HG03432 (cell line): ENCODE results near the gene TNFSF15.
"Not testable (repeated sequence)": the region's sequence is repeated elsewhere in the genome, so short reads cannot be mapped to it uniquely, and the experiment has no call there.

Experiments used
- ATAC-seq: cut with Tn5 transposase; IDR thresholded peaks from one replicate; pipeline ENCODE4 v1.9.1; 2021; ENCODE audit warnings: mild to moderate bottlenecking, moderate library complexity; ENCODE audit not compliant: unreplicated experiment

TNFSF15 gene

DNA sequence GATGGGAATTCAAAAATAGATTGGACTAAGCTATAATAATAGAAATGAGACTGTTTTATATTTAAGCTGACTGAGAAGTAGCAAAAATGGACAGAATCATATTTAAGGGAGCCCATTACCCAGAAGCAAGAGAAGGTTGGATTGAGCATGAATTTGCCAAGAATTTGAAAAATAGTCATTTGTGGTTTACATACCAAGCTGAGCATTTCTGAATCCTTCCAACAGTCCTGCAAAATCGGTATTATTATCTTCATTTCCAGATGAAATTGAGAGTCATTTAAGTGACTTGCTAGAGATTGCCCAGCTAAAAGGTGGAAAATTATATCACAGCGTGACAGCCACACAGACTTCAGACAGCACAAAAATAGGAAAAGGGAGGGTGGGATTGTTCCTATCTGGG is 48.4 kb downstream of the TNFSF15 start:
- ATAC-seq = no peak

DNA sequence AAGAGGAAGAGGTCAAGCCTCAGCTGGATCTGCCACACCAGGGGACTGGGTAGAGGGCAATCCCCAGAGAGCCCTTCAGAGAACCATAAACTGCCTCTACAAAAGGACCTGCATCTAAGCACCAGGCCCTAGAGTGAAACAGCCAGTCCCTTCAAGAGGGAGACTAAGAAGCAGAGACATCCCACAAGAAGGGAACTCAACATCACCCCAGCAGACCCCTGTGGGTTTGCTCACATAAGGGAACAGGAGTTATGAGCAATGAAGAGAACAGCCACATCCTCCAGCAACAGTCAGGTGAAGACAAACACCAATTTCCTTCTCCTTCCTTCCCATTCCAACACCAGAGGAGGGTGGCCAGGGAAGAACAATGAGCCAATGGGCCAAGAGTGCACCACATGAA is 48.9 kb downstream of the TNFSF15 start:
- no peak for ATAC-seq

DNA sequence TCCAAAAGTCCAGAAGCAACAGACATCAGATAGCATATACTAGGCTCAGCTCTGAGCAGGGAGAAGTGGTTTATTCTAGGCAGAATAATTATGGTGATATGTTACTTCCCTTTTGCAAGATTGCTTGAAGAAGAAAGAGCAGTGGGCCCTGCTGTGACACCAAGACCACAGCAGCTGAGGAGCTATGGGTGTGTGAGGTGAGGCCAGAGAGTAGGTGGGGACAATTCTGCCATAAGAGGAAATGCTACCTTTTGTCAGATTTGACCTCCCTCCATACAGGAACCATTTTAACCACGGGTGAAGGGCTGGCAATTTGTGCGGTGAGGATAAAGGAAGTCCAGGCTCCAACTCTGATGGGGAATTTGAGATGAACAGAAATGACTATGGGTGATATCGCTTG is 51.3 kb downstream of the TNFSF15 start:
- ATAC-seq = no peak

DNA sequence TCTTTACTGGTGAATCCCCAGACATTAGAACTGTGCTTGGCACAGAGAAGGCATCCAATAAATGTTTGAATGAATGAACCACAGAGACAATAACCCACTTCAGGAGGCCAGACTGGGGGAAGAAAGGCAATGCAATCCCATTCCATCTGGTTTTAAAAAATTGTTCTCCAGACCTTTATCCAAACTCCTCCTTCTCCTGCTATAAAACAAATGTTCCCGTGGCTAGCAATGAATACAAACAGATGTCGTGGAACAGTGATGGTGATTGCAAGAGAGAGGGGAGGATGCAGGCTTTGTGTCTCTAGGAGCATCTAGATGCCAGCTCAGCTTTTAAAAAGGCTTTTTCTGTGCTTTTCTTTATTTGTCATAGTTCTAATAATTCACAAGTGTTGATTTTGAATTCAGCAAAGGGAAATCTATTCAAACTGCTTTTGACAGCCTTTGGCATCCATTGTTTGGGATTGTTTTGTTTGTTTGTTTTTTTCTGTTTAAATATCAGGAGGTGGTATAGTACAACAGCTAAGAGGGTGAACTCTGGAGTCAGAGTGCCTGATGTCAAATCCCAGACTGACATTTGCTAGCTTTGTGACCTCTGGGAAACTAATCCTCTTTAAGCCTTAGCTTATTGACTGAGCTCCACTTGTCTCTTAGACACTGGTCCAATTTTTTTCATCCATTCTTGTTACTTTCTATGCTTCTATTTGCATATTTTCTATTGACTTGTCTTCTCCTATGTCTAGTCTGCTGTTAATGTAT is 59.1 kb downstream of the TNFSF15 start:
- no peak for ATAC-seq

DNA sequence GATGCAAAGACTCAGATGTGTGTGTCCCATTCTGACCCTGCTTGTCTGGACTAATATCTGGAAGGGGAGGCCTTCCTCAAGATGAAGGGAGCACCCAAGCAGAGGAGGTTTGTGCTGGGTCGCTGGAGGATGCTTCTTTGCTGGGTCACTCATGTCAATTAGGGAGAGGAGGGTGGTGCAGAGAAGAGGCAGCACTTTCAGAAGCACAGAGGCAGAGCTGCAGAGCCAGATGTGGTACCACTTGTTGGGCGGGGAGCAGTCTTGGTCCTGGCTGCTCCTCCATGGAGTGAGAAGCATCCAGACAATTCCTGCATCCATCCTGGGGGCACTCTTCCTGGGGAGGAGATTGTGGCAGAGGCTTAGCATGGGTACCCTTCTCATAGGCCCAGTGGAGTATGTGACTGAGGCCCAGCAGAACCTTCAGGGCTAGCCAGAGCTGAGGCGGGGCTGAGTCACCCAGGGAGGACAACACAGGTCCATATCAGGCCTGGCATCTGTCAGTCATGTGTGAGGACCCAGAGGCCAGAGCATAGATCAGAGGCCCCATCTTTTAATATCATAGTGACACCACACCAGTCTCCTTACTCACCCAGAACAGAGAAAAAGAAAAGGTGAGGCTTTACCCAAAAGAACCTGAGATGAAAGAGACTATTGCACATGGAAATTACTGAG is 59.8 kb downstream of the TNFSF15 start:
- ATAC-seq = no peak

DNA sequence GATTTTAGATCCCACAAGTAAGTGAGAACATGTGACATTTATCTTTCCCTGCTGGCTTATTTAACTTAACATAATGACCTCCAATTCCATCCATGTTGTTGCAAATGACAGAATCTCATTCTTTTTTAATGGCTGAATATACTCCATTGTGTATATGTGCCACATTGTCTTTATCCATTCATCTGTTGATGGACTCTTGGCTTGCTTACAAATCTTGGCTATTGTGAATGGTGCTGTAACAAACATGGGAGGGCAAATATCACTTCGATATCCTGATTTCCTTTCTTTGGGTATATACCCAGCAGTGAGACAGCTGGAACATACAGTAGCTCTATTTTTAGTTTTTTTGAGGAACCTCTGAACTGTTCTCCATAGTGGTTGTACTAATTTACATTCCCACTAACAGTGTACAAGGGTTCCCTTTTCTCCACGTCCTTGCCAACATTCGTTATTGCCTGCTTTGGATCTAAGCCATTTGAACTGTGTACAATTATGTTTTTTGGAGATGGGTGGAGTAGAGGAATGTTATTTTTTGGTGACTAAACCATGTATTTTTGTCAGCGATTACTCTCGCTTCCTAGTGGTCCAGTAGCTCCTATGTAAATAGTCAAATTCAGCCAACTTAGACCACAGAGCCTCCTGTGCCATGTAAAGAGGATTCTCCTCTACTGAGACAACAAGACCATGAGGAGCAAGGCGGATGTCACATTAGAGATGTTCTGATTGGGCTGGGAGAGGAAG is 60.6 kb downstream of the TNFSF15 start:
- no peak for ATAC-seq

DNA sequence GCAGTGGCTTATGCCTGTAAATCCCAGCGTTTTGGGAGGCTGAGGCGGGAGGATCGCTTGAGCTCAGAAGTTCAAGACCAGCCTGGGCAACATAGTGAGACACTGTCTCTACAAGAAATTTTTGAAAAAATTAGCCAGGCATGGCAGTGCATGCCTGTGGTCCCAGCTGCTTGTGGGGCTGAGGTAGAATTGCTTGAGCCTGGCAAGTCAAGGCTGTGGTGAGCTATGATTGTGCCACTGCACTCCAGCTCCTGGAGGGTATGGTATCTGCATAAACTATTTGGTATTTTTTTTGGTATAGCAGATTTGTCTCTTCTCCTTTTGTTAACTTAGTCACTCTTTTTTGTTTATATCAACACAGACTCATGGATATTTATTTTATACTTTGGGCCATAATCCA is 62.4 kb downstream of the TNFSF15 start:
- ATAC-seq = no peak

DNA sequence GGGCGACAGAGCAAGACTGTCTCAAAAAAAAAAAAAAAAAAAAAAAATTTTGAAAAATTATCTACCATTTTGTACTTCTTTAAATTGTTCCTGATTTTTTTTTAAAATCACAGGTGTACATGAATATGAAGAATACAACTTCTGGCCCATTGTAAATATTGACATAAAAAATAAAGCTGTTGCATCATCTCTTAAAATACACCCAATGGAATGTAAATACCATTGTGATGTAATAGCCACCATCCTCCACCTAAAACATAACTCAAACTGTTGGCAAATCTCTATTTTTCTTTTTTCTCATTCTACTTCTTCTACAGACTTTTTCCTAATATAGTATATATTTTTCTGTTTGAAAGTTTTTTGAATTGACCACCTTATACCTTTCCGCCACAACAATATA is 62.9 kb downstream of the TNFSF15 start:
- no peak for ATAC-seq

DNA sequence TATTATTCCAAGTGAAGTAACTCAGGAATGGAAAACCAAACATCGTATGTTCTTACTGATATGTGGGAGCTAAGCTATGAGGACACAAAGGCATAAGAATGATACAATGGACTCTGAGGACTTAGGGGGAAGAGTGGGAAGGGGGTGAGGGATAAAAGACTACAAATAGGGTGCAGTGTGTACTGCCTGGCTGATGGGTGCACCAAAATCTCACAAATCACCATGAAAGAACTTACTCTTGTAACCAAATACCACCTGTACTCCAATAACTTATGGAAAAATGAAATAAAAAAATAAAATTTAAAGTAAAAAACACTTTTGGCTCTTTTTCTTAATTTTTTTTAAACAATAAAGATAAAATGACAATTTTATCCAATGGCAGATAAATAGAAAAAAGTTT is 64.3 kb downstream of the TNFSF15 start:
- not testable (repeated sequence) for ATAC-seq

DNA sequence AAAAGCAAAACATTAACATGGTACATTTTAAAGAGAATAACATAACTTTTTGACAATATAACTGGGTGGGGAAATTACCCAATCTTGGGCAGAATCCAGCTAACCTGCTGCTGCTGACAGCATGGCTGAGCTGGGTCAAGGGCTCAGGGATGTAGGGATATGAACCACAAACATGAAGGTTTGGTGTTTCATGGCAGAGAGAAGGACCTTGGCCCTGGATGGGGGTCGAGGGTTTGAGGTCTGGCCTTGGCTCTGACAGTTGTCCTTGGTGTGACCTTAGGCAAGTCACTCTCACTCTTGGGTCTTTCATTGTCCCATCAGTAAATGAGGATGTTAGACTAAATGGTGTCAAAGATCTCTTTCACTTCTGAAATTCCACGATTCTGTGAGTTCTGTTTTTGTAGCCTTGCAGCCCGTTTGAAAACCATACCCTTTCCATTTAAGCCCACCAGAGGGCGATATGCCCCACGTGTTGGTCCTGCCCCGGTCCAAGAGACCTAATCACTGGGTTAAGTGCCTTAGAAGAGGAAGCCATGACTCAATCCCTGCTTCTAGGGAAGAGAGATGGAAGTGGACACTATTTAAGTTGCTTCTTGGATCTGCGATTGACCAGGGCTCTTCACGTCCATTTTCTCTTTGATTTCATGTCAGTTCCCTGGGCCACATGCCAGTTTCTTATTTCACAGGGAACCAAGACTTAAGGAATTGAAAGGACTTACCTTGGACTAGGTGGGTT is 67.1 kb downstream of the TNFSF15 start:
- peak; percentile 78 for ATAC-seq

DNA sequence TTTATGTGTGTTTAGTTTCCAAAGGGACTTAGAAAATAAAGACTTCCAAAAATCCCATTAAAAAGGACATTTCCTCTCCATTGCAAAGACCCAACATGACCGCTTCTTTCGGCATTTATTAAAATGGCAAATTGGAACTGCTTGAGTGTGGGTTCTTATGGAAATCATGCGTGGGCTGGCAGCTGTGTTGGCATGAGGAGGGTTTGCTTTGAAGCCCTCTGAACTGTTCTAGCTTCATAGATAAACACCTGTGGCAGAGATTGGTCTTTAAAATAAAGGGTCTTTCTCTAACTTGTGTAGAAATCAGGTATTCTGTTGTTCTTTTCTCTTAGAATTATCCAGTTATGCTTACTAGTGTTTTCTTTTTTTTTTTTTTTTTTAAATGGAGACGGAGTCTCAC is 68.0 kb downstream of the TNFSF15 start:
- no peak for ATAC-seq

DNA sequence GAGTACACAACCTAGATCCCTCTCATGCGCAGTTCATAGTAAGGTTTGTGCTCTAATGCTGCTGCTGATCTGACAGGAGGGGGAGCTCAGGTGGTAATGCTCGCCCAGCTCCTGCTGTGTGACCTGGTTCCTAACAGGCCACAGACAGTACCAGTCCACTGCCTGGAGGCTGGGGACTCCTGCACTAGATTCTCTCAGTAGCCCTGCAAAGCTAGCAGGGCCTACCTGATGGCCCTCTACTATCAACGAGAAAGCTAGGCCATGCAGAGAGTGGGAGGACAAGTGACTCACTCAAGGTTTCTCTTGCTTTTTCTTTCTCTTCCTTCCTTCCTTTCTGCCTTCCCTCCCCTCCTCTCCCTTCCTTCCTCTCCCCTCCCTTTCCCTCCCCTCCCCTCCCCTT is 68.7 kb downstream of the TNFSF15 start:
- ATAC-seq = no peak

DNA sequence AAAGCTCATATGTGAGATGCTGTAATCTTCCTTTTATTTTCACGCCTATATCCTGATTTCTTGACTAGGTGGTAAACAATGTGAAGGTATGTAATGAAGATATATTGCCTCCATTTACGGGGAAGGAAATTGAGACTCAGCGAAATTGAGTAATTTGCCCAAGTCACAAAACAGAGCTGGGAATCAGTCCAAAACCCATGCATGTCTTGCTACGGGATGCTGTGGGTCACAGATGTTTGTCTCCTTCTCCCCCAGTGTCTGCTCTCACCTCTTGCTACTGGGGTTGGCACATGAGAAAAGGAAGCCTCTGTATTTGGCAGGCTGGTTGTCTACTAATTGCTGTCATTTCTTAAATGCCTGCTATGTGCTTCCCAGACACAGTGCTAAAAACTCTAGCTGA is 70.1 kb downstream of the TNFSF15 start:
- ATAC-seq = no peak

DNA sequence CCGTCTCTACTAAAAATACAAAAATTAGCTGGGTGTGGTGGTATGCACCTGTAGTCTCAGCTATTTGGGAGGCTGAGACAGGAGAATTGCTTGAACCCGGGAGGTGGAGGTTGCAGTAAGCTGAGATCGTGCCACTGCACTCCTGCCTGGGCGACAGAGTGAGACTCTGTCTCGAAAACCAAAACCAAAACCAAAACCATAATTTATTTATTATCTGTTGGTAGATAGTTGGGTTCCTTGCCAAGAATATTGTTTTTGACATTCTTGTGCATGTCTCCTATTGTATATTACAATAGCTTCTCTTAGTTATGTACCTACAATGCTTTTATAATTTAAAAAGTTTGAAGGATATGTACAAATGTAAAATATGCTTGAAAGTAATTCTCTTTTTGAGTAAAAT is 70.7 kb downstream of the TNFSF15 start:
- not testable (repeated sequence) for ATAC-seq
